ENCODE measurements around the gene ARL3. TPM values are rescaled to one million over a fixed set of nuclear protein-coding genes. Genes with fewer than 3 reads are reported as not detected.
A peak's percentile ranks its signal among the peaks of the same experiment; 100 is the strongest.

Gene ARL3
- total RNA-seq, 1 experiment from 2014 or later, result 13.3 TPM

DNA sequence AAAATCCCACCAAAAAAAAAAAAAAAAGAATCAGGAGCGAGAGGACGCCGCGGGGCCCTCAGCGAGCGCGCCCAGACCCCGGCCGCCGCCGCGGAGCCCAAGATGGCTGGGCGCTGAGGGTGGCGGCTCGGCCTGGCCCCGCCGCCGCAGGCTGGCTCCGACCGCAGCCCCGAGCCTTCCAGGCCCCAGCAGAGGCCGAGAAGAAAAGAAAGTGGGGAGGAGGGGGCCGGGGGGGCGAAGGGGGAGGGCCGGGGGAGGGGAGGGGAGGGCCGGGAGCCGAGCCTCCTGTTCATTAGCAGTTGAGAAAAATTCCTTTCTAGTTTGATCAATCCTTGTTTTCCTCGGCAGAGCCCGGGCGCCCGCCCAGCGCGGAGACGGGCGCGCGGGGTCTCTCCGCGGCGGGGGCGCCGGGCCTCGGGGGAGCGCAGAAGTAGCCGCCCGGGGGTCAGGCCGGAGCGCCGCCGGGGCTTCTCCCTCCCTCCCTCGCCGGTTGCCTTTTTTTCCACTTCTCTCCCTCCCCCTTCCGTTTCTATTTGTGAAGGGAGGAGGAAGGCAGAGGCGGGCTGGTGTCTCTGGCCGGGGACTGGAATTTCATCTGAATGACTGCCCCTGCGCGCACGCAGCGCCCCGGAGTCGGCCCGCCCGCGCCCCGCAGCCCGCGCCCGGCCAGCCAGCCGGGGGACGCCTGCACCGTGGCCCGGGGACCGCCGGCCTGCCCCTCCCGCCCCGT is 70.7 kb downstream of the ARL3 start:
- ChIA-PET RAD21 (ENCODE audit: low non-redundant PET in 1 of 2, low total read pairs in 2 of 2, uncharacterized antibody in 2 of 2, unreplicated experiment in 2 of 2) (interaction anchor here in 1 of 2 experiments (1.3 kb wide), 1 partner anchor 39 kb away, joined by 4 read pairs; no protein-coding TSS in a partner anchor), CTCF (interaction anchor here (1.1 to 1.8 kb wide), 2 partner anchors 26 to 29 kb away, joined by 4 read pairs; no protein-coding TSS in a partner anchor), POLR2A (interaction anchor here (1.4 kb wide), 2 partner anchors 14 to 37 kb away, joined by 3 to 5 read pairs; no protein-coding TSS in a partner anchor)
- ATAC-seq (peak; percentile 20), DNase-seq (ENCODE audit: low read depth, low spot score) (peak; percentile 38)
- H4K20me1 ChIP-seq (ENCODE audit: insufficient read depth), result no peaks in the 10 kb centered on the region; the same call in 1 of the 2 replicates
- no TSS peak for BruUV-seq (replicated peaks)
- no peaks in the 10 kb centered on the region for H3K9me3 ChIP-seq (ENCODE audit: control insufficient read depth in 1 of 2, insufficient read depth in 1 of 2, low read depth in 1 of 2, low read length in 2 of 2)
- H3K4me3 ChIP-seq (replicated peaks in 1 of 2; ENCODE audit: low read depth in 1 of 2, low read length in 2 of 2), result peak overlapping the region; percentile 79 to 97
- intact Hi-C loops (cut with micrococcal nuclease), result loop anchor here (2.0 to 5.0 kb wide), 3 partner anchors 39 to 1581 kb away; partner anchors contain the start of genes ARL3, KAZALD1 and SFXN2
- peak overlapping the region; percentile 86 for H3K27ac ChIP-seq (ENCODE audit: low read depth, low read length)
- peak overlapping the region; percentile 95 for H3K4me2 ChIP-seq (ENCODE audit: low read length)
- peak; percentile 36 for TF ChIP-seq YY1 (IDR thresholded peaks at IDR 0.05; ENCODE audit: extremely low read depth, insufficient replicate concordance, low read depth, low read length)
- no peak for TF ChIP-seq CBX3 (IDR thresholded peaks at IDR 0.05; ENCODE audit: low read depth)
- peak; percentile 86 for TF ChIP-seq POLR2AphosphoS5 (IDR thresholded peaks at IDR 0.05; ENCODE audit: low read depth, low read length)
- TF ChIP-seq POLR2A (IDR thresholded peaks at IDR 0.05; ENCODE audit: borderline replicate concordance, extremely low read depth, insufficient read depth, insufficient read length), result peak; percentile 32
- TF ChIP-seq EGR1 (IDR thresholded peaks at IDR 0.05; ENCODE audit: low read depth), result no peak
- TF ChIP-seq RAD21 (IDR thresholded peaks at IDR 0.05; ENCODE audit: low read depth), result no peak
- H2AFZ ChIP-seq (ENCODE audit: low read depth, low read length, poor library complexity, severe bottlenecking), result no peak overlapping the region
- H3K9ac ChIP-seq (ENCODE audit: low read length), result peak overlapping the region; percentile 67
- no peaks in the 10 kb centered on the region for H3K27me3 ChIP-seq (ENCODE audit: insufficient read depth, low read length)
- peaks cover 2 to 11% of the 10 kb centered on the region in 2 experiments; a peak in 1 of 4 replicates for H3K36me3 ChIP-seq (ENCODE audit: control insufficient read depth in 1 of 2, insufficient read depth in 2 of 2, low read length in 2 of 2)
- H3K9me2 ChIP-seq (ENCODE audit: insufficient read depth), result no peaks in the 10 kb centered on the region
- peaks cover 43% of the 10 kb centered on the region for H3K79me2 ChIP-seq (ENCODE audit: insufficient read depth, low read length)
- H3K4me1 ChIP-seq (ENCODE audit: control insufficient read depth in 1 of 2, insufficient read depth in 2 of 2, low read length in 2 of 2), result peaks cover 17 to 43% of the 10 kb centered on the region in 2 experiments

DNA sequence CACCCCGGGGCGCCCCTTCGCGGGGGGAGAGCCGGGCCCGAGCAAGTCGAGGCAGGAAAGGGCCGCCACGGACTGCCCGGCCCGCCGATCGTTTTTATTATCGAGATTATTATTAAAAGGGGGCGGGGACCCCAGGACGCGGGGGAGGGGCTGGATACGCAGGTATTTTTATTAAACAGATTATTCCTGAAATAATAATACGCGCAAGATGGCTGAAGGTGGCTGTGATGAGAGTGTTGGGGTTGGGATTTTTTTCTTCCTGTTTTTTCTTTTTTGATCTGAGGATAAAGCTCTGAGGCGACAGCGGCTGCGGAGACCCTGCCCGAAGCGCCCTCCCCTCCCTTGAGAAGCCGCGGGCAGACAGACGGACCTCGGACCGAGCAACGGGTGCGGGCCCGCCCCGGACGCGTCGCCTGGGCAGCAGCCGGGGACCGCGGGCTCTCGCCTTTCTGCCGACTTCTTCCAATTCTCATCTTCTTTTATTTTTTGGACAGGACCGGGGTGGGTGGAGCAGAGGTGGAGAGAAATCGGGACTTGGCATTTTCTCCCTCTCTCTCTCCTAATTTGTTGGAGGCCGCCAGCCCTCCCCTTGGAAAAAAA is 71.4 kb downstream of the ARL3 start:
- Histone ChIP-seq H3K4me1 (ENCODE audit: control insufficient read depth in 1 of 2, insufficient read depth in 2 of 2, low read length in 2 of 2) (peaks cover 17 to 42% of the 10 kb centered on the region in 2 experiments), H3K27me3 (ENCODE audit: insufficient read depth, low read length) (no peaks in the 10 kb centered on the region), H2AFZ (ENCODE audit: low read depth, low read length, poor library complexity, severe bottlenecking) (no peak overlapping the region), H3K9me2 (ENCODE audit: insufficient read depth) (no peaks in the 10 kb centered on the region), H3K4me2 (ENCODE audit: low read length) (peak overlapping the region; percentile 95), H3K27ac (ENCODE audit: low read depth, low read length) (peak overlapping the region; percentile 86), H4K20me1 (ENCODE audit: insufficient read depth) (no peaks in the 10 kb centered on the region; the same call in 1 of the 2 replicates), H3K36me3 (ENCODE audit: control insufficient read depth in 1 of 2, insufficient read depth in 2 of 2, low read length in 2 of 2) (peaks cover 2 to 6% of the 10 kb centered on the region in 2 experiments; a peak in 1 of 4 replicates), H3K9ac (ENCODE audit: low read length) (peak overlapping the region; percentile 67), H3K79me2 (ENCODE audit: insufficient read depth, low read length) (peaks cover 36% of the 10 kb centered on the region), H3K4me3 (replicated peaks in 1 of 2; ENCODE audit: low read depth in 1 of 2, low read length in 2 of 2) (peak overlapping the region; percentile 79 to 97), H3K9me3 (ENCODE audit: control insufficient read depth in 1 of 2, insufficient read depth in 1 of 2, low read depth in 1 of 2, low read length in 2 of 2) (no peaks in the 10 kb centered on the region)
- ATAC-seq (no peak), DNase-seq (ENCODE audit: low read depth, low spot score) (peak; percentile 29)
- POLR2A ChIA-PET, result interaction anchor here (0.7 to 1.1 kb wide), 3 partner anchors 16 to 769 kb away, joined by 3 to 7 read pairs (median 3); no protein-coding TSS in a partner anchor
- RAD21 ChIA-PET (ENCODE audit: low non-redundant PET in 1 of 2, low total read pairs in 2 of 2, uncharacterized antibody in 2 of 2, unreplicated experiment in 2 of 2), result no interaction called here
- CTCF ChIA-PET, result interaction anchor here (1.0 to 1.8 kb wide), 3 partner anchors 10 to 46 kb away, joined by 3 to 4 read pairs (median 4); no protein-coding TSS in a partner anchor
- TF ChIP-seq YY1 (IDR thresholded peaks at IDR 0.05; ENCODE audit: extremely low read depth, insufficient replicate concordance, low read depth, low read length) (peak; percentile 82), POLR2AphosphoS5 (IDR thresholded peaks at IDR 0.05; ENCODE audit: low read depth, low read length) (no peak)
- intact Hi-C loops (cut with micrococcal nuclease), result loop anchor here (2.0 to 5.0 kb wide), 2 partner anchors 38 to 1581 kb away; partner anchors contain the start of gene KAZALD1
- BruUV-seq (replicated peaks), result TSS peak; percentile 32

Measured in HCT116 (cell line).